ENCODE data around the gene FAM186B.
A peak's percentile ranks its signal among the peaks of the same experiment; 100 is the strongest.

Gene FAM186B

DNA sequence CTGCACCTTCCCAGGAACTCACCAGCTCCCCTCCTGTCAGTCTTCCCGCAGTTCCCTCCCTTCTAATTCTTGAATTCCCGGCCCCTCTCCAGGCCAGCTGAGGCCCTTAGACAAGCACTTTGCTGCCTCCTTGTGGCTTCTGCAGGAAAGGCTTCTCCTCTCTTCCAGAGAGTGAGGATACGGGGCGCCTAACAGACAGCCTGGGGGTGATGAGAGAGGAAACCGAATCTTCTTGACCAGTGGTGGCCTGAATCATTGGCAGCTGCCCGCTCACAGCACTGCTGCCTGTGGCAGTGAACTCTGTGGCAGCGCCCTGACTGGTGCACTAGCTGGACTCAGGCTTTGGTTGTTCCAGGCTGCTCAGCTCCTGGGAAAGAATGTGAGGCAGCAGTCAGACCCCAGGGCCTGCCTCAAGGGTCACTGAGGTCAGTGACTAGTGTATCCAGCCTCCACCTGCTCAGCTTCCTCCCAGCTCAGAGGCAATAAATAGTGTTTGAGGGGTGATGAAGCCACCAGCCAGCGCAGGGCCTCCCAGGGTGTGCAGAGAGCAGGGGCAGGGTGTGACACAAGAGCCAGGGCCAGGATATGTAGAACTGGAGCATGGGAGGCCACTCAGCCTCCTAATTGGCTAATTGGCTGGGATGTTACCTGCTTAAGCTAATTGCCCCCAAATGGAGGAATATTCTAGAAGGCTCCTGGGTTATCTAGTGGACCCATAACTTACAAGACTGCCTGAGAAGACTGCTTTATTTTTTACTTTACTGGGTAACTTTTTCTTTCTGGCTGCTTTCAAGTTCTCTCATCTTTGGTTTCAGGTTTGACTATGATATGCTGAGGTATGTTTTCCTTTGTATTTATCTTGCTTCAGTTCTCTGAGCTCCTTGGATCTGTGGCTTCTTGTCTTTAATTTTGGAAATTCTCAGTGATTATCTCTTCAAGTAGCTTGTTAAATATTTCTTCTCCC is 24.6 kb downstream of the FAM186B start:
- no peak overlapping the region for H3K27ac ChIP-seq (ENCODE audit: low read depth, low read length)
- no peaks in the 10 kb centered on the region for H3K9me3 ChIP-seq (ENCODE audit: low read length)
- H3K4me1 ChIP-seq (ENCODE audit: insufficient read depth, low read length): peaks cover 32% of the 10 kb centered on the region
- no peaks in the 10 kb centered on the region for H3K27me3 ChIP-seq (ENCODE audit: control insufficient read depth in 1 of 2, insufficient read depth in 2 of 2, low read length in 2 of 2)
- no peak overlapping the region for H3K9ac ChIP-seq (ENCODE audit: low read length)
- no peak overlapping the region for H3K4me3 ChIP-seq (ENCODE audit: low read depth in 1 of 2, low read length in 2 of 2)
- H3K36me3 ChIP-seq (ENCODE audit: insufficient read depth, low read length): no peaks in the 10 kb centered on the region

DNA sequence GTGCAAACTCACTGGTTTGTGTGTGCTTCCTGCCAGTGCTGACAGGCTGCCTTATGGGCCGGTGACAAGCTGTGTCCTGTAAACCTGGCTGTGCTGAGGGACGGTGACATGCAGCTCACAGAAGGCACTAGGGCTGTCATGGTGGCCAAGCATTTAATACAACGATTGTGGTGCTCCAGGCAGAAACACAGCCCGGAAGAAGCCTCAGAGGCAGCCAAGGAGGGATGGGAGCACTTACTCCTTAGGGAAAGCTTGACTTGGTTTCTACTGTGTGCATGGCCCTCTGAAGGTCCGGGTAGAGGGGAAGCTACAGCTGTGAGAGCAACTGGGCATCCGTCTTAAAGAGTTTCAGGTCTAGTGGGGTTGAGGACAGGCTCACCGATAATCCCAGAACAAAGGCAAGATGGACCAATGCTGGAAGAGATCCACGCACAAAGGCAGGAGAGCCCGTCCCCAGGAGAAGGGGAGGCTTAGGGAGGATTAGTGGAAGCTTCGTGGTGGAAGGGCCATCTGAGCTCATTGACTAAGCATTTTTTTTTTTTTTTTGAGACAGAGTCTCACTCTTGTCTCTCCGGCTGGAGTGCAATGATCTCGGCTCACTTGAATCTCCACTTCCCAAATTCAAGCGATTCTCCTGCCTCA is 26.8 kb downstream of the FAM186B start:
- Histone ChIP-seq H3K4me3 (ENCODE audit: low read depth in 1 of 2, low read length in 2 of 2) (no peak overlapping the region), H3K9ac (ENCODE audit: low read length) (no peak overlapping the region), H3K27me3 (ENCODE audit: control insufficient read depth in 1 of 2, insufficient read depth in 2 of 2, low read length in 2 of 2) (no peaks in the 10 kb centered on the region), H3K4me1 (ENCODE audit: insufficient read depth, low read length) (peaks cover 25% of the 10 kb centered on the region), H3K36me3 (ENCODE audit: insufficient read depth, low read length) (peaks cover 4% of the 10 kb centered on the region), H3K9me3 (ENCODE audit: low read length) (no peaks in the 10 kb centered on the region), H3K27ac (ENCODE audit: low read depth, low read length) (no peak overlapping the region)

DNA sequence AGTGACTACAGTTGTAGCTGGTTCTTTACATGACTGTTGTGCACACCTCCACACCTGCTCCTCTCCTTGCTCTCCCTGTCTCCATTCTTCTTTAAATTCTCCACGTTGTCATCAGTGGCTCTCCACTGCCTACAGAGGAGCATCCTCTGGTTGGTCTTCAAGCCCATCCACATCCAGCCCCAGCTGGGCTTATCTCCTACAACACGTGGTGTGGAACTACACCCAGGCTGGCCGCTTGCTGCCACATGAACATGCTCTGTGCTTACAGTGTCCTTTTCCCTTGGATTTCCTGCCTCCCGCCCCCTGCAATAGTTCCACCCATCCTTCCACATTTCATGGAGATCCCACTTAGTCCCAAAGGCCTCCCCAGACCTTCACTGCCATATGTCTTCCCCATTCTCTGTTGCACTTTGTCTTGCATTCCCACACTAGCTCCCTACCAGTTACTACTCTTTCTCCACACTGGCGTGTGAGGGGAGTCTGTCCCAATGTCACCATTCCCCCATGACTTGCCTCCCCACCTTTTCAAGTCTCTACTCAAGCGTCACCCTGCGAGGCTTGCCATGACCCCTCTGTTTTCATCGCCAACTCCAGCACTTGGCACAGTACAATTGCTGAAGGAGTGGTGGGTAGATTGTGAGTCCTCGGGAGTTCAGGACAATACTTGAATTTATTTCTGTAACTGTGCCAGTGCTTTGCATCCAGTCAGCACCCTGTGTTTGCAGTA is 27.7 kb downstream of the FAM186B start:
- peaks cover 19% of the 10 kb centered on the region for H3K4me1 ChIP-seq (ENCODE audit: insufficient read depth, low read length)
- H3K27me3 ChIP-seq (ENCODE audit: control insufficient read depth in 1 of 2, insufficient read depth in 2 of 2, low read length in 2 of 2): no peaks in the 10 kb centered on the region
- no peak overlapping the region for H3K4me3 ChIP-seq (ENCODE audit: low read depth in 1 of 2, low read length in 2 of 2)
- H3K9ac ChIP-seq (ENCODE audit: low read length): no peak overlapping the region
- H3K36me3 ChIP-seq (ENCODE audit: insufficient read depth, low read length): peaks cover 4% of the 10 kb centered on the region
- H3K9me3 ChIP-seq (ENCODE audit: low read length): no peaks in the 10 kb centered on the region
- H3K27ac ChIP-seq (ENCODE audit: low read depth, low read length): no peak overlapping the region

DNA sequence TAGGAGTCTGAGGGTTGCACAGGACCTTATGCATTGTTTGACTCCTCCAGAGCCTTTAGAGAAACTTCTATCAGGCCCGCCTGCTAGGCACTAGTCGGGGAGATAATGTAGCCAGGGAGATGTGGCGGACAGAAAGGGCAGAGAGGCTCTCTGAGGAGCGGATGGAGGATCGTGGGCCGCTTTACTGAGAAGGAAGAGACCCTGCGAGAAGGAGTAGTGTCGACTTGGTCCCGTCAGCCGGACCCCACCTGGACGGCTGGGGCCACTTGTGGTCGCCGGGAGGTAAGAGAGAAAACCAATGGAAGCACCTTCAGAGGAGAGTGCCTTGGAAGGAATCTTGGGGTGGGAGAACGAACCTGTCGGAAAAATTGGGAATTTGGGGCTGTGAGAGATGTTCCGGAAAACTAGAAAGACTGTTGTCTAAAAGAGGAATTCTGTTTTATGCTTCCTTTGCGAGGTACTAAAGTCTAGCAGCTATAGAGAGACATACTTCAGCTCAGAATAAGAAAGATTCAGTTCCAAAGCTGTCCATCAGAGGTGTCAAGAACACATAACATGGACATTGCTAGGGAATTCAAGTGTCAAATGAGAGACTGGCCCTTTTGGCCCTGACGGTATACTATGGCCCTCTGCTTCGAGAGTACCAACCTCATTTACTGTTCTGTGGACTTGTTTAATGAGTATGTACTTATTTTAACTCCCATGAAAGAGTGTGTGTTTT is 36.8 kb downstream of the FAM186B start:
- peak overlapping the region; percentile 75 to 100 for H3K4me3 ChIP-seq (ENCODE audit: low read depth in 1 of 2, low read length in 2 of 2)
- H3K36me3 ChIP-seq (ENCODE audit: insufficient read depth, low read length): peaks cover 18% of the 10 kb centered on the region
- H3K9me3 ChIP-seq (ENCODE audit: low read length): no peaks in the 10 kb centered on the region
- peaks cover 13% of the 10 kb centered on the region for H3K4me1 ChIP-seq (ENCODE audit: insufficient read depth, low read length)
- no peaks in the 10 kb centered on the region for H3K27me3 ChIP-seq (ENCODE audit: control insufficient read depth in 1 of 2, insufficient read depth in 2 of 2, low read length in 2 of 2)
- H3K27ac ChIP-seq (ENCODE audit: low read depth, low read length): peak overlapping the region; percentile 90
- peak overlapping the region; percentile 96 for H3K9ac ChIP-seq (ENCODE audit: low read length)

DNA sequence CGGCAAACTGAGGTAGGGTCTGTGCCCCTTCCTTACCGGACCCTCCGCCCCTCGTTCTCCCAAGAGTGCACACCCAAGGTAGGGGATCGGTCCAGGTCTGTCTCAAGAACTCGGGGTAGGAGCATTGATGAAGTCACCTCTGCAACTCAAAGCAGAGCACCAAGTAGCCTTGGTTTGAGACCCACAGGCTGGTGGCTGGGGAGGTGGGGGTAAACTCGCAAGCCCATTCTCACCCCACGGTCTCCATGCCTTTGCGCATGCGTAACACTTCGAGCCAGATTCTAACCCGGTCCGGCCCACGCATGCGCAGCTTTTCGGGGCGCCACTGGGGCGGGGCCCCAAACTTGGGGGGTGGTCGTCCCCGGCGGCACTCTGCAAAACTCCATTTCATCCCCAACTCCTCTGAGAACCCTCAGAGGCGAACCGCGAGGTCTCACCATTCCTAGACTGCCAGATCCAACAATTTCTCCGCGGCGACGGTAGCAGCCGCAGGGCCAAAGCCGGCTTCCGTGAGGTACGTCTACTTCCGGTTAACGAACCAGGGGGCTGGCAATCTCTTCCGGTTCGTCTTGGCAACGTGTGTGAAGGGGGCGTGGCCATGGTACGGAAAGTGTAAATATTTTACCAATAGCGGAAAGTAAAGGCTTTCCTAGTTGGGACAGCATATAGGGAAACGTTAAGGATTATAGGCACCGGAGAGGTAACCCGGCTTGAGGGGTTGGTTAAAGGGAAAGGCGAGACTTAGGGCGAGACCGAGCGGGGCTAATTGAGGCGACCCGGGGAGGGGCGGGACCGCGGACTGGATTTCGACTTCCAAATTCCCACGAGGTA is 37.6 kb downstream of the FAM186B start, which contains the start of gene MCRS1:
TSS of gene MCRS1 (minus strand) at position 532 of the 831 bp plus-strand sequence. CDS start 1,411 bp downstream, outside the sequence.
- Histone ChIP-seq H3K9me3 (ENCODE audit: low read length) (no peaks in the 10 kb centered on the region), H3K27ac (ENCODE audit: low read depth, low read length) (peak within 1 kb of the TSS; percentile 90), H3K36me3 (ENCODE audit: insufficient read depth, low read length) (peaks cover 26% of the 10 kb centered on the region), H3K9ac (ENCODE audit: low read length) (peak within 1 kb of the TSS; percentile 96), H3K4me1 (ENCODE audit: insufficient read depth, low read length) (peaks cover 13% of the 10 kb centered on the region), H3K4me3 (ENCODE audit: low read depth in 1 of 2, low read length in 2 of 2) (peak within 1 kb of the TSS; percentile 75 to 100), H3K27me3 (ENCODE audit: control insufficient read depth in 1 of 2, insufficient read depth in 2 of 2, low read length in 2 of 2) (no peaks in the 10 kb centered on the region)

DNA sequence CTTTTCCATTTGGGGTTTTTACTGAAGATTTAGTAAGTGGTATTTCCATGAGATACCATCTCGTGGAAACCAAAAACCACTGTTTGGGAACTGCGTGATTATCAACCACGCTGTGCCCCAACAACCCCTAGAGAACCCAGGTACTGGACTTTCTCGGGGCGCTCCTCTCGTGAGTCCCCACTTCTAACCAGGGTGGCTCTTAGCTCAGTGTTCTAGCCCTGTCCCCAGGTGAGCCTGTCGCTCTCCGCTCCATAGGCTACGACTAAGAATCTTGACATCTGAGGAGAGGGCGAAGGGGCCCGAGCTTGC is 38.2 kb downstream of the FAM186B start:
- Histone ChIP-seq H3K9ac (ENCODE audit: low read length) (peak overlapping the region; percentile 96), H3K27me3 (ENCODE audit: control insufficient read depth in 1 of 2, insufficient read depth in 2 of 2, low read length in 2 of 2) (no peaks in the 10 kb centered on the region), H3K36me3 (ENCODE audit: insufficient read depth, low read length) (peaks cover 32% of the 10 kb centered on the region), H3K4me1 (ENCODE audit: insufficient read depth, low read length) (peaks cover 13% of the 10 kb centered on the region), H3K27ac (ENCODE audit: low read depth, low read length) (peak overlapping the region; percentile 90), H3K4me3 (ENCODE audit: low read depth in 1 of 2, low read length in 2 of 2) (peak overlapping the region; percentile 75 to 100), H3K9me3 (ENCODE audit: low read length) (no peaks in the 10 kb centered on the region)

DNA sequence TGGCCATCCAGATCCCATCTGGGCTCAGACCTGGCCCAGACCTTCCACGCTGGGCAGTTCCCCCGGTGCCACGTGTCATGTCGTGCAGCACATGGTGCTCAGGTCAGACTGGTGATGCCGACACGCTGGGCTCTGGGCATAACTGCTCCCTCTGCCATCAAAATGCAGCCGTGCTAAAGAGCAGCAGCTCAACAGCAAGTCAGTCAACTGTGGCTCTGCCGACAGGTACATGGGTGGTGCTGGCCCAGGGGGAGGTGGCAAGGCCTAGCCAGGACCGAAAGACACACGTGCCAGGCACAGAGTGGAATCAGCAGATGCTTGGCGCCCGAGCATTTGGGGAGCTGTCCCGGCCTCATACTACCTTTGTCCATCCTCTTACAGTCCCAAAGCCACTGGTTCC is 39.1 kb downstream of the FAM186B start:
- Histone ChIP-seq H3K4me3 (ENCODE audit: low read depth in 1 of 2, low read length in 2 of 2) (no peak overlapping the region), H3K27me3 (ENCODE audit: control insufficient read depth in 1 of 2, insufficient read depth in 2 of 2, low read length in 2 of 2) (no peaks in the 10 kb centered on the region), H3K9ac (ENCODE audit: low read length) (no peak overlapping the region), H3K36me3 (ENCODE audit: insufficient read depth, low read length) (peaks cover 39% of the 10 kb centered on the region), H3K4me1 (ENCODE audit: insufficient read depth, low read length) (peaks cover 13% of the 10 kb centered on the region), H3K9me3 (ENCODE audit: low read length) (no peaks in the 10 kb centered on the region), H3K27ac (ENCODE audit: low read depth, low read length) (no peak overlapping the region)

DNA sequence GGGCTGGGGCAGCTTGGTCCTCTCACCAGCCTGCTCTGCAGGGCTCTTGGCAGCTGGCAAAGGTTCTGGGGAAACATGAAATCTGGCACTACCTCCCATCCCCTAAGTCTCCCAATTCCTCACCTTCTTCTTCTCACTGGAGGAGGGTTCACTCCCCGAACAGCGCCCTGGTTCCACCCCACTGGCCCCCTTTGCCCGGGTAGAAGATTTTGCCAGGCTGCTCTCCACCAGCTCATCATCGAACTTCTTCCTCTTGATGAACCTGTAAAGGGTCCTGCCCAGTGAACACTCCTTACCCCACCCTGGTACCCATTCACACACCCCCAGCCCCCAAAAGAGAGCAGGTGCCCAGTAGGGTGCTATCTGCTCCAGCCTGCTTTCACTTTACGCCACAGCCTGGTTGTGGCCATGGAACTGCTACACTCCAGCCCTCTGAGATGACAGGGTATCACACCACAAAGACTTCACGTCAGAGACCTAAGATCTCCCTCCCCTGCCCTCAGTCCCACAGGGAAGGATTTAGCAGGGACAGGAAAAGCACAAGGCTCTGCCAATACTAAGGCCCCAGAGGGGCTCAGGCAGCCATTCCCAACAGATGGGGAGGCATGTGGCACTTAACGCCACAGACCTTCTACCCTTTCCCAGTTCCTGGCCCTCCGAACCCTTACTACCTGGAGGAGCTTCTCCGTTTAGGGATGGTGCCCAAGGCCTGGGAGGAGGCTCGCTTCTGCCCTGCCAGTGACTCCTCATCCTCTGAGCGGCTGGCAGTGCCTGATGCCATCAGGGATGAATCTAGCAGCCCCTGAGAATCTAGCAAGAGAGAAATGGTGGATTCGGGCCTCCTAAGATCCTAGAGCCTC is 39.8 kb downstream of the FAM186B start:
- Histone ChIP-seq H3K9ac (ENCODE audit: low read length) (no peak overlapping the region), H3K27me3 (ENCODE audit: control insufficient read depth in 1 of 2, insufficient read depth in 2 of 2, low read length in 2 of 2) (no peaks in the 10 kb centered on the region), H3K9me3 (ENCODE audit: low read length) (no peaks in the 10 kb centered on the region), H3K4me3 (ENCODE audit: low read depth in 1 of 2, low read length in 2 of 2) (no peak overlapping the region), H3K4me1 (ENCODE audit: insufficient read depth, low read length) (peaks cover 13% of the 10 kb centered on the region), H3K36me3 (ENCODE audit: insufficient read depth, low read length) (peaks cover 45% of the 10 kb centered on the region), H3K27ac (ENCODE audit: low read depth, low read length) (no peak overlapping the region)

DNA sequence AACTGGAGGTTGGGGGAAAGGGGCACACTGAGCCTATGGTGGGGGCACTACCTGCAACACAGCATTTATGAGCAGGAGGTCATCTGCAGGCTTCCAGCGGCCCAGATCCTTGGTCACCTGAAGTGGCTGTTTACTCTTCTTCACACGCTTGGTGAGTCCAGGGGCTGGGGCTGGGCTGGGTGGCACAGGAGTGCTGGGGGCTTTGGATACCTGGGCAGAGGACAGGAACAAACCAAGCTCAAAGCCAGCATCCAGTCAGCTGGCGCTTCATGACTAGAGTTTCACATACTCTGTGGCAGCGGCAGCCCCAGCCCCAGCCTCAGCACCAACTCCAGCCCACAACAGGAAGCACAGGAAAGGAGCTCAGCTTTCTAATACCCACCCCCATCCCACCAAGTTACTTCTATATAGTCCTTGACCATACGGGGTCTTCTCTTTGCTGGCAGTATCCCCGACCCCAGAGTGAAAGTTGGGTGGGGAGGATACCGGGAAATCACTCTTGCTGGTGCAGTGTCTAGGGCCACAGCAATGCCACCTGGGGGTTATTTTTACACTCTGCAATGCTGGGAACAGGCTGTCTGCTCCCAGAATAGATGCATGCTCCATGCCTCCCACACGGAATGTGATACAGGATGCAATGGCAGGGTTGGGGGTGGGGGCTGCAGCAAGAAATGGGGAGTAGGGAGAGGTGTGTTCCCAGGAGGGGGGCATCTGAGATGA is 40.6 kb downstream of the FAM186B start:
- Histone ChIP-seq H3K4me1 (ENCODE audit: insufficient read depth, low read length) (peaks cover 13% of the 10 kb centered on the region), H3K9ac (ENCODE audit: low read length) (no peak overlapping the region), H3K27ac (ENCODE audit: low read depth, low read length) (no peak overlapping the region), H3K36me3 (ENCODE audit: insufficient read depth, low read length) (peaks cover 53% of the 10 kb centered on the region), H3K4me3 (ENCODE audit: low read depth in 1 of 2, low read length in 2 of 2) (no peak overlapping the region), H3K9me3 (ENCODE audit: low read length) (no peaks in the 10 kb centered on the region), H3K27me3 (ENCODE audit: control insufficient read depth in 1 of 2, insufficient read depth in 2 of 2, low read length in 2 of 2) (no peaks in the 10 kb centered on the region)

All from muscle layer of colon (tissue), 2 donors.